ENCODE data around the gene CEP76.
"Not testable (repeated sequence)": the region's sequence is repeated elsewhere in the genome, so short reads cannot be mapped to it uniquely, and the experiment has no call there.

The CEP76 gene

DNA sequence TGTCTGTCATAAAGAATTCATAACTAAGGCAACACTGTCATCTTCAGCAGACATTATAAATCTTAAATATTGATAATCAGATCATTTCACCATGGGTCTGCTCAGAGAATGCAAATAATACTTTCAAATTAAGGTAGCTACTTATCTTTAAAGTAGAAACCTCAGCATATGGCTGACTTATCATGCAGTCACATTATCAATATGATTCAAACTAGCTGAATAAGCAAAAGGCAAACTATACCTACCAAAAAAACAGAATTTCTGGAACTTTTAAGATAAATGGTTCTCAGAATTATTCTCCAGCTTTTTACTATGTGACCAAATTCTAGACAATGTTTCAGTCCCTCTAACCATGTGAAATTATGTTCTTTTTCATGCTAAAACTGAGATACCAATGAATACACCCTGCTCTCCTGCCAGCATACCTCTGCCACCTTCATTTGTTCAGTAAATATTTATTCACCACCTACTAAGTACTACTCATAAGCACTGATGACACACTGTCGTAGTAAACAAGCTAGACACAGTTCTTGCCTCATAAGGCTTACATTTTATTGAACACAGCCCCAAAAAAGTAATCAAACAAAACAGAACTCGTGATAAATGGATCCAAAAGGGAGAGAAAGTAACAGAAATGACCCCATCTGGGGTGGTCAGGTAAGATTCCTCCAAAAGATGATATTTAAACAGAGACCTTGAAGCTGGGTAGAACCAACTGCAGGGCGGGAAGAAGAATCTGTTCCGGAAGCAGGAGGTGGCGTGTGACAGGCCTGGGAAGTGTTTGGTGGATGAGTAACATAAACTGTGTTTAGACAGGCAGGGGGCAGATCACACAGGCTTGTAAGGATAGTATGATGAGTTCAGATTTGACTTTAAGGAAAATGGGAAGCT is 62.3 kb downstream of the CEP76 start:
- DNase-seq: no peak

DNA sequence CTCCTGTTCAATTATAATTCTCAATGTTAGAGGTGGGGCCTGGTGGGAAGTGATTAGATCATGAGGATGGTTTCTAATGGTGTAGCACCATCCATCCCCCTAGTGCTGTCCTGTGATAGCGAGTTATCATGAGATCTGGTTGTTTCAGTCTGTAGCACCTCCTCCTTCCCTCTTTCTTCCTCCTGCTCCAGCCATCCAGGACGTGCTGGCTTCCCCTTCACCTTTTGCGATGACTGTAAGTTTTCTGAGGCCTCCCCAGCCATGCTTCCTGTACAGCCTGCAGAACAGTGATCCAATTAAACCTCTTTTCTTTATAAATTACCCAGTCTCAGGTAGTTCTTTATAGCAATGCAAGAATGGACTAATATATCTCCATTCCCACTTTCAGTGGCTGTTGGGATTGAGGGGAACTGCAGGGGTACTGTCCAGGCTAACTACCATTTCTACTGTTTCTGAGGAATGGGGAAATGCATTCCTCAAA is 63.8 kb downstream of the CEP76 start:
- no peak for DNase-seq

DNA sequence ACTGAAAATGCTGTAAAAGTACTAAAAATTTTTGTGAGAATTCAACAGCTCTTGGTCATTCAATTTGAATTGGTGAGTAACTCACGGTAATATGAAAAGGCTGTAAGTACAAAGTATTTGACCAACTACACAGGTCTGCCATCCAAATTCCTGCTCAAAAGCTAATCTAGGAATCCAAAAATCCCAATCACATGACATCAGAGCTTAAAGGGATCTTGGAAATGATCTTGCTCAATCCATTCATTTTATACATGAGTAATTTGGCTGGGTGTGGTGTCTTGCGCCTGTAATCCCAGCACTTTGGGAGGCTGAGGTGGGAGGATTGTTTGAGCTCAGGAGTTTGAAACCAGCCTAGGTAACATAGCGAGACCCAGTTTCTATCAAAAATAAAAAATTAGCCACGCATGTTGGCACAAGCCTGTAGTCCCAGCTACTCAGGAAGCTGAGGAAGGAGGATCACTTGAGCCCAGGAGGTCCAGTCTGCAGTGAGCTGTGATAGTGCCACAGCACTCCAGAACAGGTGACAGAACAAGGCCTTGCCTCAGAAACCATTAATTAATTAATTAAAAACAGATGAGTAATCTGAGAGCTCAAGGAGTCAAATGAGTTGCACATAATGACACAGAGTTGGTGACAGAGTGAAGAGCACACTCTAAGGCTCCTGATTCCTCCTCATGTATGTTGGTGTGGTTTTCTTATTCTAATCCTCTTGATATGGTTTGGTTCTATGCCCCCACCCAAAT is 64.5 kb downstream of the CEP76 start:
- DNase-seq: no peak

DNA sequence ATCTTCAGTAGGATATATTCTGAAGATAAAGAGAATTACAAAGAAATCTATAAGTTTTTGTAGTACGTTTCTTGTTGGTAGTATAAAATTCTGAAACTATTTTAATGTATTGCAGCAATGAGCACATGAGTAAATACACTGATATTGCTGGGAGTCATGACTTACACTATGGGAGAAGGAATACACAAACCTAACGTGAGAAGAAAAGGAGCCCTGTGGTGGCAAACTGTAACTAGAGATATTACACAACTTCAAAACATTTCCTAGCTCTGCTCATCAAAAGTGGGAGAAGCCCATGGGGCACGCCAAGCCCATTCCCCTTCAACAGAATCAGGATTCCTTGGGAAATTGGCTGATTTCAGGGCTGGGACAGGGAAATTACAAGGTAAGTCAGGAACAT is 65.1 kb downstream of the CEP76 start:
- no peak for DNase-seq

DNA sequence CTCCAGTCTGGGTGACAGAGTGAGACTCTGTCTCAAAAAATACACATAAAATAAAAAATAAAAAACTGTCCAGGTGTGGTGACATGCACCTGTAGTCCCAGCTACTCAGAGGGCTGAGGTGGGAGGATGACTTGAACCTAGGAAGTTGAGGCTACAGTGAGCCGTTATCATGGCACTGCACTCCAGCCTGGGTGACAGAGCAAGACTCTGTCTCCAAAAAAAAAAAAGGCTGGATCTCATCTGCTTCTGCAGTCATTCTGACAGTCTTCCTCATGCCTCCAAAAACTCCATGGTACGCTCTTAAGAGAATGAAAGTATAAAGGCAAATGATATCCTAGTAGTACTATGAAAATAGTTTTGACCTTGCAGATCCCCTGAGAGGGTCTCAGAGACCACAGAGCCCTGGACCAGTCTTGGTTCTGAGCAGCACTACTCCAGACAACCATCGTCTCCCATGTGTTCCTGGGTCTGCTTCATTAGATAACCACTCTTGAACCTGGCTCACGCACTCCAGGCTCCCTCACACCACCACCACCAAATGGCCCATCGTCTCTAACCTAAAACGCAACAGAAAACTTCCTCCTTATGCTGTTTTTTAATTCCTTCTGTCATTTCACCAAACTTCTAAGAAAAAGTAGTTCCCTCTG is 70.6 kb downstream of the CEP76 start:
- no peak for DNase-seq

DNA sequence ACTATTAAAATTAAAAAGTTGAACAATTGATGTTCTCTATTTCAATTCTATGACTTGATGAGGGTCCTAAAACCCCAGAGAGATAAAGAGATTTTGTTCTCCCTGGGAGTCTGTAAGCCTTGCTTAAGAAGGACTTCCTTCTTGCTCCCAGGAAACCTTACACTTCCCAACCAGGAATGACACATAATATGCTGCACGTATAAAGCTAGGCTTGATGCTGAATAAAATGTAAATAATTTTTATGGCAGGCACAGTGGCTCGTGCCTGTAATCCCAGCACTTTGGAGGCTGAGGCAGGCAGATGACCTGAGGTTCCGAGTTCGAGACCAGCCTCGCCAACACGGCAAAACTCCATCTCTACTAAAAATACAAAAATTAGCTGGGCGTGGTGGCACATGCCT is 72.4 kb downstream of the CEP76 start:
- DNase-seq: no peak

DNA sequence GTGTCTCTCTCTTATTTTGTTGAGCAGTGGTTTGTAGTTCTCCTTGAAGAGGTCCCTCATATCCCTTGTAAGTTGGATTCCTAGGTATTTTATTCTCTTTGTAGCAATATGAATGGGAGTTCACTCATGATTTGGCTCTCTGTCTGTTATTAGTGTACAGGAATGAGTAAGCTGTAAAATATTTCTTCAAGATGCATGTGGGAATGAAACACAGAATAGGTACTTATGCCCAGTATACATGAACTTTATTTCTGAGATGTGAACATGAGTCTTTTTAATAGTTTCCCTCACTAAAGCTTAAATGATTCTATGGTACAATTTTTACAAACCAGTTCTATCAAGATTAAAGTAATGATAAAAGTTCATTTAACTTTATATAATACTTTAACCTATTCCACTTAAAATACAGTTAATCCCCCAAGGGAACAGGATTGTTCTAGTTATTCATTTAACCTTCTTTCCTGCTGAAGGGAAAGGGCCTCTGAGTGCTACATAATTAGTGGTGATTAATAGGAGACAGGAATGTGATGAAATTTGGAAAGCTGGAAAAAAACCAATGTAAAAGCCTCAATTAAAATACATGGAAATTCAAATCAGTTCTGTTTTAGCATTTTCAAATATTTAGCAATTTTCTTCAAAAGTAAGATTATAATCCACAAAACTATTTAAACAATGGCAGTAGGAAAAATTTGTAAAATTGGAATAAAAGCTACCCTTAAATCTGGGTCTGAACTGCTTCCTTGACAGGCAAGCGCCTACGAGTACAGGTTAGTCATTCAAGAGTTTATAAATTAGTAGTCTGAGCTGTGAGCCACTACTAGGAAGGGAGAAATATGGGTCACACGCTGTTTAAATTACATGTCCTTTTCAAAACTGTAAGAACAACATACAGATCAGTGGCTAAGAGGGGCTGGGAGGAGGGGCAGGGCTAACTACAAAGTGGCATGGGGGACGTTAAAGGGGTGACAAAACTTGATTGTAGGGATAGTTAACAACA is 73.5 kb downstream of the CEP76 start:
- DNase-seq: no peak

DNA sequence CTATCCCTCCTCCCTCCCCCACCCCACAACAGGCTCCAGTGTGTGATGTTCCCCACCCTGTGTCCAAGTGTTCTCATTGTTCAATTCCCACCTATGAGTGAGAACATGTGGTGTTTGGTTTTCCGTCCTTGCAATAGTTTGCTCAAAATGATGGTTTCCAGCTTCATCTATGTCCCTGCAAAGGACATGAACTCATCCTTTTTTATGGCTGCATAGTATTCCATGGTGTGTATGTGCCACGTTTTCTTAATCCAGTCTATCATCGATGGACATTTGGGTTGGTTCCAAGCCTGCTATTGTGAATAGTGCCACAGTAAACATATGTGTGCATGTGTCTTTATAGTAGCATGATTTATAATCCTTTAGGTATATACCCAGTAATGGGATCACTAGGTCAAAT is 75.3 kb downstream of the CEP76 start:
- not testable (repeated sequence) for DNase-seq

DNA sequence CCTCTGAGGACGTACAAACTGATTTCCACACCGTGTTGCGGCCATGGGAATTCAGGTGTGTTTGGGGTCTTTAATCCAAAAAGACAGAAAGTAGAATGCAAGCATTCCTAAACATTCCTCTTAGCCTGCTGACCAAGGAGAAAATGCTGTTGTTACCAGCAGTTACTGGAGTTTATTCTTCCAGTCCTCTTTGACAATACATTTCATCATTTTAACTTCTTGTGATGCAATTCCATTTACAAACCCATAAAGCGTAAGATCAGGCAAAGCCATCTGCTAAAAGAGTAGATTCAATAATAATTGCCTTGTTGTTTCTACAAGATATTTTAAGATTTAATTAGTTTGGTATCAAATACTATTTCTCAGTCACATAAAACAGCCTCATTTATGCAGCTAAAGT is 77.3 kb downstream of the CEP76 start:
- no peak for DNase-seq
